ENCODE results near the gene LAPTM5.

LAPTM5 gene

GRCh38 chr1:30762152-30762929 is 4.8 kb upstream of the LAPTM5 start:
- CTCF ChIA-PET = interaction anchor here (0.6 to 3.1 kb wide), 6 partner anchors 12 to 92 kb away, joined by 3 to 11 read pairs (median 4); no protein-coding TSS in a partner anchor
- Histone ChIP-seq H3K27ac (ENCODE audit: extremely low read depth, low read depth, low read length) (no peak overlapping the region), H3K9me3 (ENCODE audit: control insufficient read depth, insufficient read depth, low read depth, low read length) (no peaks in the 10 kb centered on the region), H3K4me3 (ENCODE audit: low read depth, low read length) (no peak overlapping the region), H3K4me1 (ENCODE audit: control insufficient read depth, insufficient read depth, low read length) (no peaks in the 10 kb centered on the region), H3K36me3 (ENCODE audit: control insufficient read depth in 2 of 2, insufficient read depth in 1 of 2, low read length in 2 of 2) (no peaks in the 10 kb centered on the region)
- TF ChIP-seq ZNF121 (tag by site-specific recombination; IDR thresholded peaks at IDR 0.05) (no peak), ZNF175 (tag by site-specific recombination; IDR thresholded peaks at IDR 0.05) (no peak), ZNF660 (tag by site-specific recombination; IDR thresholded peaks at IDR 0.05) (peak; percentile 61; the same call in 1 of the 2 replicates), GLIS2 (tag by site-specific recombination; IDR thresholded peaks at IDR 0.05) (no peak), ZNF629 (tag by site-specific recombination; IDR thresholded peaks at IDR 0.05) (peak; percentile 35; the same call in 1 of the 2 replicates), PBX3 (CRISPR knock-in tag; IDR thresholded peaks at IDR 0.05) (no peak), ZBTB21 (tag by site-specific recombination; IDR thresholded peaks at IDR 0.05) (peak; percentile 68), ZBTB17 (tag by site-specific recombination; IDR thresholded peaks at IDR 0.05) (peak; percentile 50; the same call in 1 of the 2 replicates), ZNF645 (tag by site-specific recombination; IDR thresholded peaks at IDR 0.05) (no peak), OSR2 (tag by site-specific recombination; IDR thresholded peaks at IDR 0.05) (peak; percentile 74), ZNF335 (tag by site-specific recombination; conservative IDR thresholded peaks at IDR 0.05) (no peak), ZNF600 (tag by site-specific recombination; IDR thresholded peaks at IDR 0.05) (peak; percentile 68), ZNF692 (tag by site-specific recombination; IDR thresholded peaks at IDR 0.05) (0 out of 2 replicates have a peak, but pooled peaks have one; percentile 33), ZIC2 (tag by site-specific recombination; IDR thresholded peaks at IDR 0.05) (peak; percentile 95), KLF16 (tag by site-specific recombination; IDR thresholded peaks at IDR 0.05) (no peak), PATZ1 (tag by site-specific recombination; IDR thresholded peaks at IDR 0.05) (peak; percentile 49; the same call in 1 of the 2 replicates)
- POLR2A ChIA-PET = interaction anchor here (1.2 kb wide), 1 partner anchor 16 kb away, joined by 4 read pairs; no protein-coding TSS in a partner anchor

- H3K27ac ChIP-seq (ENCODE audit: extremely low read depth, low read depth, low read length) = no peak overlapping the region
These were observed 4.0 kb upstream of the LAPTM5 start for GRCh38 chr1:30761381-30762151.

More at GRCh38 chr1:30761381-30762151, 4.0 kb upstream of the LAPTM5 start:
- H3K36me3 ChIP-seq (ENCODE audit: control insufficient read depth in 2 of 2, insufficient read depth in 1 of 2, low read length in 2 of 2) = no peaks in the 10 kb centered on the region
- ChIA-PET CTCF (interaction anchor here (0.6 to 3.1 kb wide), 8 partner anchors 12 to 92 kb away, joined by 3 to 11 read pairs (median 5); no protein-coding TSS in a partner anchor), POLR2A (no interaction called here)
- H3K4me1 ChIP-seq (ENCODE audit: control insufficient read depth, insufficient read depth, low read length) = no peaks in the 10 kb centered on the region
- H3K4me3 ChIP-seq (ENCODE audit: low read depth, low read length) = no peak overlapping the region
- H3K9me3 ChIP-seq (ENCODE audit: control insufficient read depth, insufficient read depth, low read depth, low read length) = no peaks in the 10 kb centered on the region
- TF ChIP-seq ZBTB7A (tag by site-specific recombination; IDR thresholded peaks at IDR 0.05; ENCODE audit: low read depth) (no peak), ZNF473 (tag by site-specific recombination; IDR thresholded peaks at IDR 0.05) (no peak), ZNF747 (tag by site-specific recombination; IDR thresholded peaks at IDR 0.05) (no peak), ZNF311 (tag by site-specific recombination; IDR thresholded peaks at IDR 0.05; ENCODE audit: borderline replicate concordance) (no peak), ZNF26 (tag by site-specific recombination; IDR thresholded peaks at IDR 0.05) (no peak)

All from HEK293 (cell line).